Fibroblast of pulmonary artery (primary cell): ENCODE measurements around the gene SLC9C1.

Source experiments
- DNase-seq: peaks from one replicate; pipeline ENCODE4 v3.0.0-alpha.2; 2010; ENCODE audit warnings: low read depth
- H3K4me3 ChIP-seq: replicated peaks from 2 replicates; pipeline ENCODE4 v1.5.1; 2011; ENCODE audit warnings: low read depth, mild to moderate bottlenecking, control low read depth, low read length, moderate library complexity
- TF ChIP-seq, protein P1 (sequence below): IDR thresholded peaks from 2 replicates; pipeline ENCODE4 v1.5.1; 2011; ENCODE audit warnings: mild to moderate bottlenecking, control low read depth, low read length, inconsistent platforms; ENCODE audit errors: missing control alignments

The SLC9C1 gene

GRCh38 chr3:112130638-112130993, 163.4 kb downstream of the SLC9C1 start:
- H3K4me3 ChIP-seq, result no peak overlapping the region

DNA sequence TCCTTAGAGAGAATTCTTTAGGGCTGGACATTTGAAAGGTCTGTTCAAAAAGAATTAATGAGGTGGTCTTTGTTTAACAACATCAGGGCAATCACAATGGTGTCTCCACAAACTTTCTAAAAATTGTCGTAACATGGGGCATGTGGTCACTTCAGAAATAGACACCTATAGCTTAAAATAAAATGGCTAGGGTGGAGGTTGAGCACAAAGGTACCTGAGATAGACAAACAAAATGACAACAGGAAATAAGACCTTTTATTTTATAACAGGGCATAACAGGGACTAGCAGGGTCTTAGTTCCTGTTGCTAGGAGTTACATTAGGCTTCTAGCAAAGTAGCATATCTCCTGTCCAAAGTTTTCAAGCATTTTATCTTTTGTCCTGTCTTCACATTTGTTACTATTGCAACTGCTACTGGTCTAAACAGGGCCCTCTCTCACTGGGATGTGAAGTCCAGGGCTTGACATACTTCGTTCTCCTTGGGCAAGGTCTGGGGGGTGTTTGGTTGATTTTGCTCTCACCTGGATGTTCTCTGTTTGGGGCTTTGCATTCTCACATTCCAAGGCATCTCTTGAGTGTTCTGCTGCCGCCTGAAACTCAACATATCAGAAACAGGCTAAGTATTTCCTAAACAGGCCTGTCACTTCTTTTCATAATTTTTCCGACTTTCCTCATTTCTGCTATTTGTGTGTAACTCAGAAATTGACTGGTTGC, 163.9 kb downstream of the SLC9C1 start:
- TF ChIP-seq, protein P1, sequence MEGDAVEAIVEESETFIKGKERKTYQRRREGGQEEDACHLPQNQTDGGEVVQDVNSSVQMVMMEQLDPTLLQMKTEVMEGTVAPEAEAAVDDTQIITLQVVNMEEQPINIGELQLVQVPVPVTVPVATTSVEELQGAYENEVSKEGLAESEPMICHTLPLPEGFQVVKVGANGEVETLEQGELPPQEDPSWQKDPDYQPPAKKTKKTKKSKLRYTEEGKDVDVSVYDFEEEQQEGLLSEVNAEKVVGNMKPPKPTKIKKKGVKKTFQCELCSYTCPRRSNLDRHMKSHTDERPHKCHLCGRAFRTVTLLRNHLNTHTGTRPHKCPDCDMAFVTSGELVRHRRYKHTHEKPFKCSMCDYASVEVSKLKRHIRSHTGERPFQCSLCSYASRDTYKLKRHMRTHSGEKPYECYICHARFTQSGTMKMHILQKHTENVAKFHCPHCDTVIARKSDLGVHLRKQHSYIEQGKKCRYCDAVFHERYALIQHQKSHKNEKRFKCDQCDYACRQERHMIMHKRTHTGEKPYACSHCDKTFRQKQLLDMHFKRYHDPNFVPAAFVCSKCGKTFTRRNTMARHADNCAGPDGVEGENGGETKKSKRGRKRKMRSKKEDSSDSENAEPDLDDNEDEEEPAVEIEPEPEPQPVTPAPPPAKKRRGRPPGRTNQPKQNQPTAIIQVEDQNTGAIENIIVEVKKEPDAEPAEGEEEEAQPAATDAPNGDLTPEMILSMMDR, result no peak
- DNase-seq, result no peak
- H3K4me3 ChIP-seq, result no peak overlapping the region

More at GRCh38 chr3:112130638-112130993, 163.4 kb downstream of the SLC9C1 start:
- DNase-seq, result no peak
- TF ChIP-seq, protein P1, result no peak

- DNase-seq, result peak; percentile 10
- TF ChIP-seq, protein P1, result no peak
- H3K4me3 ChIP-seq, result no peak overlapping the region
Observed at GRCh38 chr3:112128843-112129727, 164.9 kb downstream of the SLC9C1 start.

- DNase-seq, result no peak
- no peak overlapping the region for H3K4me3 ChIP-seq
- TF ChIP-seq, protein P1, result no peak
Observed at GRCh38 chr3:112127522-112128494, 166.2 kb downstream of the SLC9C1 start.

DNA sequence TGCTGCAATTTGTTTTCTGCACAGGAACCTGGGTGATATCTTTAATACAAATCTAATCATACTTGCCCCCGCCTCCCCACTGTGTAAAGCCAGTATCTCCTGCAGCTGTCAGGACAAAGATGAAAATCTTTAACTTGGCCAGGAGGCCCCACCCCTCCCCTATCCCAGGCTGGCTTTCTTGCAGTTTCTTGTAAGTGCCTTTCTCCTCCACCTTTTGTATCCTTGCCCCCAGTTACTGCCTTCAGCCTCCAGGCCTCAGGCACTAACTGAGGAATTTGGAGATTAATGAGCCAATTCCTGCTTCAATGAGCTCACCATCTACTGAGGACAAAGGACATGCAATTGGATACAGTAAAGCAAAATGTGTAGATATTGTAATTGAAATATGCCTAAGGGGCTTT, 167.5 kb downstream of the SLC9C1 start:
- DNase-seq, result no peak
- TF ChIP-seq, protein P1, result no peak

GRCh38 chr3:112124907-112125607, 169.0 kb downstream of the SLC9C1 start:
- H3K4me3 ChIP-seq, result no peak overlapping the region
- no peak for DNase-seq
- TF ChIP-seq, protein P1, result no peak

More for the DNA sequence above, 167.5 kb downstream of the SLC9C1 start:
- H3K4me3 ChIP-seq, result no peak overlapping the region
